GM19035 (cell line): ENCODE measurements around the gene COQ10B.
"Not testable (repeated sequence)": the region's sequence is repeated elsewhere in the genome, so short reads cannot be mapped to it uniquely, and the experiment has no call there.

ENCODE experiments used
- ATAC-seq: cut with Tn5 transposase; IDR thresholded peaks from one replicate; pipeline ENCODE4 v1.9.1; 2021; ENCODE audit not compliant: unreplicated experiment

Gene COQ10B

DNA sequence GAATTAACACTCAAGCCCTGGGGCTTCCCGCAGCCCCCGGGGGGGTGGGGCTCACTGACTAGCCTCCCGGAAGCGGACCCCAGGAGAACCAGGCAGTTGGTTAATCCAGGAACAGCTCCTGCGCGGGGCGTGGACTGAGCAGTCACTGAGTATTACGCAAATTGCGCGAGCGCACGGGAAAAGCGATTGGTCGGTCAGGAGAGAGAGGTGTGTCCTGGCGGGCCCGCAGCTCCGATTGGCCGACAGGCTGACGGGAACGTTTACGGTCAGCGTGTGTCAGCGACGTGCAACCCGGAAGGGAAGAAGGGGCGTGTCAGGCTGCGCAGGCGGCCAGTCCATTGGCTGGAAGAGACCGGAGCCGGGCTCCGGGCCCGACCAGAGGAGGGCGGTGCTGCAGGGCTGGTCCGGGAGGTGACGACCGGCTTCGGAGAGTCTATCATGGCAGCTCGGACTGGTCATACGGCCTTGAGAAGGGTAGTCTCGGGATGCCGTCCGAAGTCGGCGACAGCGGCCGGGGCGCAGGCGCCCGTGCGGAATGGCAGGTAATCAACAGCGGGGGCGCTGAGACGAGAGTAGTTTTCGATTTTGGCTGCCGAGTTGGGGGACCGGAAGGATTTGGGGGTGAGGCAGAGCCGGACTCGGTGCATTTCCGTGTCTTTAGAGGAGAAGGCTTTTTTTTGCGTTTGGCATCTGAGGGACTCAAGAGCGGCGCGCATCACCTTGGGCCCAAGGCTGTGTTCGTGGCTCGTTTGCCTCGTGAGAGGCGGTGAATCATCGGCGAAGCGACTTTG, at the start of gene COQ10B:
Gene COQ10B (plus strand): TSS at position 430 of the 791 bp plus-strand sequence. CDS start 9 bp downstream, at position 439.
- ATAC-seq = peak; percentile 94

DNA sequence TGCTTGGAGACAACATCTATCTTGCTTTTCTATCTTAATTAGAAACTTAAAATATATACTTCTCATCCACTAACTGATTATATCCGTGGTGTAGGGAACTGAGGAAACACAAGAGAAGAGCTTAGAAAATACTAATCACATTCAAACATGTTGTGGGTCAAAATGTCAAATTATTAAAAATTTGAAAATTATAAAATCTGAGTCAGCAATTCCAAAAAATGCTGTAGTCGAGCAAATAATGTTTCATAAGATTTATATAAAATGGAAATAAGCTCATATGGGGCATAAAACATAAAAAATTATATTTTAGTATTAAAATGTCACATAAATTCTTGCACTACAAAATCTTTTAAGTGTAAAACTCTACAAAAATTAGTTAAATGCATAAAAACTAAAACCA, 47.8 kb upstream of the COQ10B start:
- ATAC-seq = no peak

DNA sequence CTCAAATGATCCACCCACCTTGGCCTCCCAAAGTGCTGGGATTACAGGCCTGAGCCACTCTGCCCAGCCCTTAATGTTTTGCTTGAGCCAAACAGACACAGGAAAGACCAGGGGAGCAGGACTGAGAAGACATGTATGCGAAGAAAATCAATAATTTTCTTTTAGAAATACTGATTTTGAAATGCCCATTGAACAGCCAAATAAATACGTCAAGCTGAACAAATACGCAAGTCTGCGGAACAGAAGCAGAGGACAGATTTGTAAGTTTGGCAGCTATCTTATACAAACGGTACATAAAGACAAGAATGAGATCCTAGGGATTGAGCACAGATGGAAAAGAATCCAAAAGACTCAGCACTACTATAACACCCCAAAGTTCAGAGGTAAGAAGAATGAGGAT, 39.3 kb upstream of the COQ10B start:
- ATAC-seq = no peak

DNA sequence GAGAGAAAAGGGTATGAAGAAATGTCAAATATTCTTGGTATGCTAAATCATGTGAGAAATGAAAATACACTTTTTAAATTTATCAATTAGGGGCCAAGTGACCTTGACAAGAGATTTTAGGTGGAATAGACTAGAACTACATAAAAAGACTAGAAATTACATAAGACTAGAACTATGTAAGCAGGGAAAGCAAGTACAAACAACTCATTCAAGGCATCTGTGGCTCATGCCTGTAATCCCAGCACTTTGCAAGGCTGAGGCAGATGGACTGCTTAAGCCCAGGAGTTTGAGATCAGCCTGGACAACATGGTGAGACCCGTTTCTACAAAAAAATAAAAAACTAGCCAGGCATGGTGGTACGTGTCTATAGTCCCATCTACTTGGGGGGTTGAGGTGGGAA, 38.8 kb upstream of the COQ10B start:
- ATAC-seq = no peak

DNA sequence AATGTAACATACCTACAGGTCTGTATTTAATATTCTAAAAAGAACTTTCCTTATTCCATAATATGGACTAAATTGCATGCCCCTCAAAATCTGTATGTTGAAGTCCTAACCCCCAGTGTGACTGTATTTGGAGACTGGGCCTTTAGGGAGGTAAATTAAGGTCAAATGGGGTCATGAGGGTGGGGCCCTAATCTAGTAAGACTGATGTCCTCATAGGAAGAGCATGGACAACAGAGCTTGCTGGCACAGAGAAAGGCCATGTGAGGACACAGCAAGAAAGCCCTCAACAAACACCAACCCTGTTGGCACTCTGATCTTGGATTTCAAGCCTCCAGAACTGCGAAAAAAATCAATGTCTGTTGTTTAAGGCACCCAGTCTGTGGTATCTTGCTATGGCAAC, 37.1 kb upstream of the COQ10B start:
- ATAC-seq = no peak

DNA sequence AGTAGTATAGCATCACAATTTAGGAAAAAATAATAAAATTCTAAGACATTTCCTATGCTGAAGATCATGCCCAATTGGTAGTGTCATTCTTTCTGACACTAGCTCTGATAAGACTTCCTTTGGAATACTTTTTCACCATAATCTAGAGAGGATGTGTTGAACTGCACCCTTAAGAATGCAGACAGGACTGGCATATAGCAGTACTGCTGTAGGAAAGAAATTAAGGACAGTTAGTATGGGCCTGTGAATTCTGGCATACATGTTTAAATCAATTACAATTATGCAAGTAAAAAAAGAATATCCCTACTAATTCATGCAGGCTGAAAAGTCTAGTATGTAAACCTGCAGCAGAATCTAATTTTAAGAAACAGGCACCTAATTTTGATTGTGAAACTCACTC, 33.9 kb upstream of the COQ10B start:
- no peak for ATAC-seq

DNA sequence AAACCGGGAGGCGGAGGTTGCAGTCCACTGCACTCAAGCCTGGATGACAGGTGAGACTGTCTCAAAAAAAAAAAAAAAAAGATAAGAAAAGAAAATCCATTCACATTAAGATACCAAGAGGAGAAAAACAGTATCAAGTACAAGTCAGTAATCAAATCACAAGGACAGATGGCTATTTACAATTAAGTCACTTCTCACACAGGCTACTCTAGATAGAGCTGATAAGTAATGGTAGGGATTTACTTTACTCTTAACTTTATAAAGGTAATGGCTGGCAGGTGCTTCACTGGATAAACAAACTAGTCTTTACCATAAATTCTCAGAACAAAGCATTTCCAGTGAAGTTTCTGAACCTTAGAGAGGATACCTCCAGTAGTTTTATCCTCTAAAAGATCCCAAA, 30.0 kb upstream of the COQ10B start:
- no peak for ATAC-seq

DNA sequence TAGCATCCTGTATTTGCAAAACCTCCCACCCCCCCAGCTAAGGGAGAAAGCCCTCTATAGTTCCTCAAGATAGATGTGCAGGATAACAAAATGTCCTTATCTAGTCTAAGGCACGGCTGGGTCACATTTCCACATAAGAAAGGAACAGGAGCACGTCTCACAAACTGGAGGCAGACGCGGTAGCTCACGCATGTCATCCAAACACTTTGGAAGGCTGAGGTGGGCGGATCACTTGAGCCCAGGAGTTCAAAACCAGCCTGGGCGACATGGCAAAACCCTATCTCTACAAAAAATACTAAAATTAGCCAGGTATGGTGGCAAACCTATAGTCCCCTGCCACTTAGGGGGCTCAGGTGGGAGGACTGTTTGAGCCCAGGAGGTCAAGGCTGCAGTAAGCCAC, 27.8 kb upstream of the COQ10B start:
- ATAC-seq = no peak

DNA sequence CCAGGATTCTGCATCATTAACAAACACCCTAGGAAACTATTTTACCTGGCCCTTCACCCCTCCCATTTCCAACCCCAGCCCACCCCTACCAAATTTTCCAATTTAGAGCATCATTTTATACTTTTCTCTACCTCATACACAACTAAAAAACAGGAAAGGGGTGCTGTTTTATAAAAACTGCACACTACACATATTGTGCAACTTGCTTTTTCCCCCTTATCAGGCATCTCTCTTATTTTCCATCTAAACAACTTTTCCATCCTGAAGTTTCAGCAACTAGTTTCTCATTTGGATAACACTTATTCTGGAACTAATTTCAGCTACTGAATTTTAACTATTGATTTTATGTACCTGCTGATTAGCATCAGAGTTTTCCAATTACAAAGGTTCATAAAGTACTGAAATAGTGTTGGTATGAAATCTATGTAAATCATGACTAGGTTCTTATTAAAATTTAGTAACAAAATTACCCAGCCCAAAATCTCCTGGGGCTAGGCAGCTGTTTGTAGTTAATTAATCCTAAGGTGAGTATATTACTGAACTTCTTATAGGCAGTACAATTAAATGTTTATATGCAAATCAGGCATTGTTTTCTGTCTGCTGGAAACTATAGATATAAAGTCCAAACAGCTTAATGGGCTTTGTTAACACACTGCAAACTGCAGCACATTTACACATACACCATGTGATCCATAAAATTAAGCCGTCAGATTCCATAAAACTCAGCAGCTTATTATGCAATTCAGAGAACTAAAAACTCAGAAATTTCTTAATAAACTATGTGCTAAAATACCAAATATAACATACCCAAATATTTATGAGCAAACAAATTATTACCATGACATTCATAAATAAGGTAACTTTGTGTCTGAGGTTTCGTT, 26.4 kb upstream of the COQ10B start:
- ATAC-seq = no peak

DNA sequence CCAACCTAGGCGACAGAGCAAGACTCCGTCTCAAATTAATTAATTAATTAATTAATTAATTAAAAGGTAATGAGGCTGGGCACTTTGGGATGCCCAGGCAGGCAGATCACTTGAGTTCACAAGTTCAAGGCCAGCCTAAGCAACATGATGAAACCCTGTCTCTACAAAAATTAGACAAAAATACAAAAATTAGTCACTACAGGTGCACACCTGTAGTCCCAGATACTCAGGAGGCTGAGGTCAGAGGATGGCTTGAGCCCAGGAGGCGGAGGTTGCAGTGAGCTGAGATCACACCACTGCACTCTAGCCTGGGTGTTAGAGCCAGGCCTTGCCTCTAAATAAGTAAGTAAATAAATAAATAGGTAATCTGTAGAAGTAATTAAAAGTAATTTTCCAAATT, 25.4 kb upstream of the COQ10B start:
- ATAC-seq = no peak

DNA sequence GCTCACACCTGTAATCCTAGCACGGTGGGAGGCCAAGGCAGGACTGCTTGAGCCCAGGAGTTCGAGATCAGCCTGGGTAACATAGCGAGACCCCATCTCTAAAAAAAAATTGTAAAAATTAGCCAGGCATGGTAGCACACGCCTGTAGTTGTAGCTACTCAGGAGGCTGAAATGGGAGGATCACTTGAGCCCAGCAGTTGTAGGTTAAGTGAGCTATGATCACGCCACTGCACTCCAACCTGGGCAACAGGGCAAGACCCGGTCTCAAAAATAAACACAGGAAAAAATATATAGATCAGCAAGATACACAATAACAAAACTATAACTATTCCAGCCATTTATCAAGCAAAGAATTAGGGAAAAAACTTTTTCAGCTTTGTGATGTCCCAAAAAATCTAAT, 21.5 kb upstream of the COQ10B start:
- no peak for ATAC-seq

DNA sequence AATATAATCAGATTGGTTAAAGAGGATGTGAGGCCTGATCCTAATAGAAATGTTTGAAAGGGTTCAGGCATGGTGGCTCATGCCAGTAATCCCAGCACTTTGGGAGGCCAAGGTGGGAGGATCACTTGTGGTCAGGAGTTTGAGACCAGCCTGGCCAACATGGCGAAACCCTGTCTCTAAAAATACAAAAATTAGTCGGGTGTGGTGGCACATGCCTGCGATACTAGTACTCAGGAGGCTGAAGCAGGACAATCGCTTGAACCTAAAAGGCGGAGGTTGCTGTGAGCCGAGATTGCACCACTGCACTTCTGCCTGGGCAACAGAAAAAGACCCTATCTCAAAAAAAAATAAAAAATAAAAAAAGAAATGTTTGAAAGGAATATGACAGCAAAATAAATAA, 20.8 kb upstream of the COQ10B start:
- not testable (repeated sequence) for ATAC-seq

DNA sequence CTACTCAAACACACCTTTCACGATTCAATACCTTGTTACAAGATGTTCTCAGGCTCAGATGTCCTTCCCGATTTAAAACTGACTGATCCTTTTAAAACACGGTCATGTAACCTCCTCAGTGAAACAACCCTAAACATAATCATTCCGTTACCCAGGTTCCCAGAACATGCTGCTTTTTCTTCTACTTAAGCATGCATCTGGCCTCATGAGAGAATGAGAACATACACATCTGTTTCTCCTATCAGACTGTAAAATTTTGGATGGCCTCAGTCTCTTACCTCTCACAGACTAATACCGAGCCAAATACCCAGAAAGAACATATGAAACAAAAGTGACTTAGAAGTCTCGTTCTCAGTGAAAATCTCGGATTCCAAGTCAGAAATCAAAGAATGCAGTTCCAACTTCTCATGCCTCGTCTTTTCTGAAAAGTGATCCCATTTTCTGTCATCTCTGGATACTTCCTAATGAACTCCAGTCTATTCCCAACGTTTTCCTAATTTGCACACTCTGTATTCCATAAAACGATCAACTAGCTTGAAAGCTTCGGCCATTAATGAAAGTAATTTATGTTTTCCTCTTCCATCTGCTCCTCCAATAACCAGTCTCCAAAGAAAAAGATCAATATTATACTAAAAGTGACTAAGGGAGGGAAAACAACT, 19.4 kb upstream of the COQ10B start:
- no peak for ATAC-seq

DNA sequence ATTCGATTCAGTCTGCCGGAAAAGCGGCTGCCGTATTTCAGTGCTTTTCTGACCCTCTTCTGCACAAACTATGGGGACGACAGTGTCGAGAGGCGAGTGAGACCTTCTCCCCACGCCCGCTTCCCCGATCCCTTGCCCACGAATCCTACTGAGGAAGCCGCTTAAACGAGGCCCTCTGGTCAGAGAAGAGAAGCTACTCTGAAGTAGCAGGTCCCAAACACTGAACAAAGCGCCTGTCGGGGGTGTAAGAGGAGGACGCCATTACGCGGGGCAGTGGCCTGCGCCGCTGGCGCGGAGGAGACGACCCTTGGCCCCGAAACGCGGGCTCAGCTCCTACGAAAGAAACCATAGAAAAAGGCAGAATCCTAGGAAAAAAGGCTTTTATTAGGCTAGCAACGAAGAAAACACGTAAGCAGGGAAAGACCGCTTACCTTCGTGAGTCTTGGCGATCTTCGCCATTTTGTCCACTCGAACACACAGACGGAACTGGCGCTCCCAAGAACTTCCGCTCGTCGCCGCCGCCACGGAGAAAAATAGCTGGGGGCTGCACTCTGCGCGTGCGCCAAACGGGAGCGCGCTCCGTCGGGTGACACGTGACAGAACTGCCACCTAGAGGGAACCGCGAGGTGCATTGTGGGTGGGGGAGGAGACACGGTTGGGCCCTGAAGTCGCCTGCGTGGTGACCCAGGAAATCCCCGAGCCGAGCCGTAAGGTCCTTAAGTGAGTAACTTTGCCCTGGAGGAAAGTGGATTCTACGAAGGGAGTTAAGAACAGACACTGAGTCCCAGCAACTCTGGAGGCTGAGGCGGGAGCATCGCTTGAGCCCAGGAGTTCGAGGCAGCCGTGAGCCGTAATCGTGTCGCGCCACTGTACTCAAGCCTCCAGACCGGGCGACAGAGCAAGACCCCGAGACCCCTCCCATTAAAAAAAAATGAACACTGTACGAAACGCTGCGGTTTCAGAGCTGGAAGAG, 18.5 kb upstream of the COQ10B start, which contains the start of gene SF3B1:
Gene SF3B1 (minus strand): TSS at position 488 of the 973 bp plus-strand sequence. CDS start 29 bp downstream, at position 459.
- peak; percentile 91 for ATAC-seq

DNA sequence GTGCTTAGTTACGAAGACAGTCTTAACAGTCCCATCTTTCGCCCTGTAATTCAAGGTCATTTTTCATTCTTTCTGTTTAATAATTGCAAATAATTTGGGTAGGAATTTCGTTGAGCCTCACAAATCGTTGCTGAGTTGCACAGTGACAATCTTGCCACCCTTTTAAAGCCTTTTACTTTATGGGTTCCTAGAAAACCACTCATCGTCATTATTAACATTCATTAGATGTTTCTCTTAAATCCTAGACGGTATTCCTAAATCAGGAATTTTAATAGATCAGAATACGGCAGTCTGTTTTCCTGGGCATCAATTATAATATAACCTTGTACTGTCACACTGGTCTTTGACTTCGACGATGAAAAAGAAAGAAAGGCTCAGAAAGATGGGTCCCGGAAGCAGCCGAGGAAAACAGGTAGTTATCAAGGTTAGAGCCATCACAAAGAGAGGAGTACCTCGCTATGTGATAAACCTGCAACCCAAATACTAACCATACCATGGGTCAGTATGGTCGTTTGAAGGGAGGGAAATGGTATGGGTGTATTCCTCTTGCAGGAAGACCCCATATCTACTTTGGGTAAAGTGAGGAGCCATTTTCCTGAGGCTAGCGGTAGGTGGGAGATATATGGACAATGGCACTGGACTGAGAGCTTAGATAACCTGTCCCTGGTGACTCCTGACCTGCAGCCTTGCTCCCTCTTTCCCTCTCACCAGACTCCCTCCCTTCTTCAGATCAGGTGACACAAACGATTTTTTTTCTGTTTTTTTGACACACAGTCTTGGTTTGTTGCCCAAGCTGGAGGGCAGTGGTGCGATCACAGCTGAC, 17.5 kb upstream of the COQ10B start:
- ATAC-seq = peak; percentile 1

DNA sequence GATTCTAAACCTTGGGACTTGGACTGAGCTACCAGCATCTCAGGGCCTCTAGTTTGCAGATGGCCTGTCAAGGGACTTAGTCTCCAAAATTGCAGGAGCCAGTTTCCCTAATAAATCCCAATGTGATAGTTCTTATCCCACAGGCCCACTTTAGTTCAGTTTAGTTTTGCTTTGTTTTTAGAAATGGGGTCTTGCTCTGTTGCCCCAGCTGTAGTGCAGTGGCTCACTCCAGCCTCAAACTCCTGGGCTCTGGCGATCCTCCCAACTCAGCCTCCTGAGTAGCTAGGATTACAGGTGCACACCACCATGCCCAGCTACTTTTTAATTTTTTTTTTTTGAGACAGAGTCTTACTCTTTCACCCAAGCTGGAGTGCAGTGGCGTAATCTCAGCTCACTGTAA, 16.0 kb upstream of the COQ10B start:
- no peak for ATAC-seq

DNA sequence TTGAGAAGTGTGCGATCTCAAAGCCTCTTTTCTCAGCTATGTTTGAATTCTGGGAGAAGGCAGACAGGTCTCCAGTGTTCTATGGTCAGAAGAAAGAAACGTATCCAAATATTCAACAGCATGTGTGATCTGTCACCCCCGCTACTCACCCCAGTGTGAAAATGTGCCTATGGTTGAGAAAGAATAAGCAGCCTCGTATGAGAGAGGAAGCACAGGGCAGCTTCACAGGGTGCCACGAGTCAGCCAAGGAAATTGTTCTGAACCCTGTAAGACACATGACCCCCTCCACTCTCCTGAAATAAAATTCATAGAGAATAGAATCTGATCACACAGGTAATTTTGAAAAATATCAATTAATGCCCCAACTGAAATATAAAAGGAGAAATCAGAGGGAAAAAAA, 10.5 kb upstream of the COQ10B start:
- ATAC-seq = no peak

DNA sequence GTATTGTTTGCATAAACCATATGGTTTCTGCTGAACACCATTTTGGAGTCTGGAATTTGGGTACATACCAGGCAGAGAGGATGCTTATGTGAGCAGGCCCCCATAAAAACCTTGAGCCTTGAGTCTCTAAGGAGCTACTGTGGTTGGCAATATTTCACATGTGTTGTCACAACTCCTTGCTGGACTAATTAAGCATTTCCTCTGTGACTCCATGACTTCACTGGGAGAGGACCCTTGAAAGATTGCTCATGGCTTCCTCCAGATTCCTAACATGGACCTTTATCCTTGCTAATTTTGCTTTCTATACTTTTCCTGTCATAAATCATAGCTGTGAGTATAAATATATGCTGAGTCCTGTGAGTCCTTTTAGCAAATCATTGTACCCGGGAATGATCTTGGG, 7.6 kb upstream of the COQ10B start:
- no peak for ATAC-seq

DNA sequence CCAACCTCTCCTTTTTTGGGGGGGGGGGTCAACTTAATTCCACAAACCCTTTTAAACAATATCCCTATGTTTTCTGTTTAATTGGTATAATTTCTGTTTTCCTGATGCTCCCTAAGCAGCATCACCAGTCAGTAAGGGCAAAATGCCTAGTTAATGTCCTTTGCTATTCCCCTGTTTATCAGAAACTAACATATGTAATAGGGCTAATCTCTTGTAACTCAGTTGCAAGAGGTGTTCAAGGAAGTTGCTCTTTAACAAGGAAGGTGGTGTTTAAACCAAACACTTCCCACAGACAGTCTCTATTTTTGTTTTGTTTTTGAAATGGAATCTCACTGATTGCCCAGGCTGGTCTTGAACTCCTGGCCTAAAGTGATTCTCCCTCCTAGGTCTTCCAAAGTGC, 6.5 kb upstream of the COQ10B start:
- no peak for ATAC-seq

DNA sequence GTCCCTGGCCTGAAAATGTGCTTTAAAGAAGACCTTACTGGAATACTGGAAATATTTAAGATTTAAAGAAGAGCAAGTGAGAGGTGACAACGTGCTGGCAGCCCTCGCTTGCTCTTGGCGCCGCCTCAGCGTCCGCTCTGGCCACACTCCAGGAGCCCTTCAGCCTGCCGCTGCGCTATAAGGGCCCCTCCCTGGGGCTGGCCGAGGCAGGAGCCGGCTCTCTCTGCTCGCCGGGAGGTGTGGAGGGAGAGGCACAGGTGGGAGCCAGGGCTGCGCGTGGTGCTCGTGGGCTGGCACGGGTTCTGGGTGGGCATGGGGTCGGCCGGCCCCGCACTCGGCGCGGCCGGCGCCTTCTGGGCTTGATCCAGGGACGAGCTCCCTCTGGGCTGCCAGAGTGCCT, 2.9 kb upstream of the COQ10B start:
- ATAC-seq = no peak
